GM19328 (cell line): Measurements from ENCODE around the gene BCOR.

Experiments used
- ATAC-seq: cut with Tn5 transposase; IDR thresholded peaks from one replicate; pipeline ENCODE4 v1.9.1; 2021; ENCODE audit warnings: mild to moderate bottlenecking, moderate library complexity; ENCODE audit not compliant: unreplicated experiment

Gene BCOR

DNA sequence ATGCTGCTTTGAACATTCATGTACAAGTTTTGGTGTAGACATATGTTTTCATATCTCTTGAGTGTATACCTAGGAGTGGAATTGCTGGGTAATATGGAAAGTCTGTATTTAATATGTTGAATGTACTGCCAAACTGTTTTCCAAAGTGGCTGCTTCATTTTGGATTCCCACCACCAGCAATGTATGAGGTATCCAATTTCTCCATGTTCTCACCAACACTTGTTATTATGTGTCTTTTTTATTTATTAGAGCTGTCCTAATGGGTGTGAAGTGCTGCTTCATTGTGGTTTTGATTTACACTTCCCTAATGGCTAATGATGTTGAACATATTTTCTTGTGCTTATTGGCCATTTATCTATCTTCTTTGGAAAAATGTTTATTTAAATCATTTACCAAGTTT, 60.4 kb downstream of the BCOR start:
- ATAC-seq: no peak

DNA sequence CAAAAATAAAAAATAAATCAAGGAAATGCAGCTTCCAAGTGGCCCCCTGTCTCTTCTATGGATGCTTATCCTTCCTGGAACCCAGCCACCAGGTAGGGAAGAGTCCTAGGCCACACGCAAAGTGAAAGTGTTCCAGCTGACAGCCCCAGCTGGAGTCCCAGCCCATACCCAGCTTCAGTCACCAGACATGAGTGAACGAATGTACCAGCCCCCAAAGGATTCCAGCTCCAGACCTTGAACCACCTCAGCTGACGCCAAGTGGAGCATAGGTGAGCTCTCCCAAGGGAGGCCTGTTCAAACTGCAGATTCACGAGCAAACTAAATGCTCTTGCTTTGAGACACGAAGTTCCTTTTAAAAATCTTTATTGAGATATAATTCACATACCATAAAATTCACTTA, 62.0 kb downstream of the BCOR start:
- no peak for ATAC-seq

DNA sequence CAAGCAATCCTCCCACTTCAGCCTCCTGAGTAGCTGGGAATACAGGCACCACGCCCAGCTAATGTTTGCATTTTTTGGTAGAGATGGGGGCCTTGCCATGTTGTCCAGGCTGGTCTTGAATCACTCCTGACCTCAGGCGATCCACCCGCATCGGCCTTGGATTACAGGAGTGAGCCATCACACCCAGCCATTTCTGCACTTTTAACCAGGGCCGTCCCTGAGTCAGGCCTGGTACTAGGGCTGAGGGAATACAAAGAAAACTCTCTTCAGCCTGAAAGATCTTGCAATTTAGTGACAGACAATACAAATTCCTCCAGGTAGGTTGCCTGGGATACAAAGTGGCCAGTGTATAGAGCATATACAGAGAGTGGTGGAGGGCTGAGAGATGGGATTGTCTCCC, 65.8 kb downstream of the BCOR start:
- no peak for ATAC-seq

DNA sequence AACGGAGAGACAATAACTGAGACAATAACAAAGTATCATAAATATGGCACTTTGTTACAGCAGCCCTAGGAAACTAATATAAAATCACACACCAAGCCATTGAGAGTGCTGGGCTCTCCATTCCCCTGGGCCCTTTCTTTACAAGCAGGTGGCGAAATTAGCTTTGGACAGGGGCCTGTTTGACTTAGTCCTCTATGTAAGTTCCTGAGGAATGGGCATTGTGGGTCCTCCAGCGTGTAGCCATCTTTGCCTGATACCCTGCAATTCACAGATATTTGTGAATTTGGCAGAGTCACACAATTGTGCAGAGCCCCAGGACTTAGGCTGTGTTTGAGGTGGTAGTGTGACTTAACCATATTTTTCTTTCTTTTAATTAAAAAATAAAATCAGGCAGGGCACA, 67.6 kb downstream of the BCOR start:
- ATAC-seq: no peak

DNA sequence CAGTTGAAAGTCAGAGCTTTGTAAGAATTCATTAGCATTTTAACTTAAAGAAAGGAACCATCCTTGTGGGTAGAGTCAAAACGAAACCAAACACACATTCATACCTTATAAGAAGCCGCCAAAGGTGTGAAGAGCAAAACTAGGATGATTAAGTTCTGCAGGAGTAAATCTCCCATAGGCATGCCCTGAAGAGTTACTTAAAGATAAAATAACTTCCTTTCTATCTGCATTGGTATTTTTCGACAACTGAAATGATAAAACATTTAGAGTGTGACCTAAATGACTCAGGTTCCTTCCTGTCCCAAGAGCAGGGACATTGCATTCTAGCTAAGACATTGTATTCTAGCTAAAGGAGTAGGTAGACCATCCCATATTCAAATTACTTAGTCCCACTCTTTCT, 75.3 kb downstream of the BCOR start:
- ATAC-seq: no peak

DNA sequence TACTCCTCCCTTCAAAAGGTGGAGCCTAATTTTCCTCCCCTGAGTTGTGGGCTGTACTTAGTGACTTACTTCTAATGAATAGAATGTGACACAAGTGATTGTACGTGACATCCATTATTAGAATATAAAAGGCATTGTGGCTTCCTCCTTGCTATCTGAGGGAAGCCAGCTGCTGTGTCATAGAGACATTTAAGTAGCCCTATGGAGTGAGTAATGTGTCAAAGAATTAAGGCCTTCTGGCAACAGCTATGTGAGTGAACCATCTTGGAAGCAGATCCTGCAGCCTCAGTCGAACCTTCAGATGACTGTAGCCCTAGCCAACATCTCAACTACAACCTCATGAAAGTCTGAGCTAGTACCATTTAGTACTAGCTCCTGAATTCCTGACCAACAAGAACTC, 76.1 kb downstream of the BCOR start:
- ATAC-seq: no peak

DNA sequence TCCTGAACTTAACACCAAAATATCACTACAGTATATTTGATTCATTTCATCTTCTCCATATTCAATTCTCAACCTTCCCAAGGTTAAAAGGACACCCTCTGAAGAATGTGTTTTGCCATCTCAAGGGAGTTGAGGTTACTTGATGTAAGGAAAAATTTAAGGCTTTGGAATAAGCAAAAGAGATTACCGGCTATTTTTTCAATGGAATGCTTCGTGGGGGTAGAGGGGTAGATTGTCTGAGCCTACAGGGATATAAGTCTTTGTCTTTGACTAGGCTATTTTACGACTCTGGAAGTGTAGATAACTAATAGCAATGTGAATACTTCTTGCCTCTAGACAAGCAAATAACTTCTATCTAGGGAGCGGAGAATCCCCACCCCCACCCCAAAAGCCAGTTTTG, 78.2 kb downstream of the BCOR start:
- ATAC-seq: no peak

DNA sequence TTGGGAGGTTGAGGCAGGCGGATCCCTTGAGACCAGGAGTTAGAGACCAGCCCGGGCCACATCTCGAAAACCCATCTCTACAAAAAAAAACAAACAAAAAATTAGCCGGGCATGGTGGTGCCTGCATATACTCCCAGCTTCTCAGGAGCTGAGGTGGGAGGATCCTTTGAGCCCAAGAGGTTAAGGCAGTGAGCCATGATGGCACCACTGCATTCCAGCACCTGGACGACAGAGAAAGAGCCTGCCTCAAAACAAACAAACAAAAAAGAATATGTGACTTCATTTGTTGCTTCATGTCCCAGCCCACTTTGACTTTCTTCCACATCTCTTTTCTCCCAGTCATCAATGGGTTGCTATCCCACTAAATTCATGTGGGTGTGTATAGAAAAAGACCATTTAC, 79.7 kb downstream of the BCOR start:
- no peak for ATAC-seq

DNA sequence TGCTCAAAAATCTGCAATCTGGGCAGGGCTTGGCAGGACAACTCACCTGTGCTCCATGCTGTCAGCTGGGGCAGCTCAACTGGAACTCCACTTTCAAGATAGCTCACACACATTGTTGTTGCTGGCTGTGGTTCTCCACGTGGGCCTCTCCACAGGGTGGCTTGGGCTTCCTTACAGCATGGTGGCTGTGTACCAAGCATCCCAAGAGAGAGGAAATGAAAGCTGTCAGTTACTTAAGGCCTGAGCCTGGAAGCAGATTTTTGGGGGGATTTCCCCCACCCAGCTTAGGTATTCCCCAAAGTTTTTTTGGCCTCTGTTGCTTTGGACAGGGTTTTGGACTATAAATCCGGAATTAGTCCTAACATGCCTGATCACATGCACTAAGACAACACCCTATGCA, 81.0 kb downstream of the BCOR start:
- ATAC-seq: no peak

DNA sequence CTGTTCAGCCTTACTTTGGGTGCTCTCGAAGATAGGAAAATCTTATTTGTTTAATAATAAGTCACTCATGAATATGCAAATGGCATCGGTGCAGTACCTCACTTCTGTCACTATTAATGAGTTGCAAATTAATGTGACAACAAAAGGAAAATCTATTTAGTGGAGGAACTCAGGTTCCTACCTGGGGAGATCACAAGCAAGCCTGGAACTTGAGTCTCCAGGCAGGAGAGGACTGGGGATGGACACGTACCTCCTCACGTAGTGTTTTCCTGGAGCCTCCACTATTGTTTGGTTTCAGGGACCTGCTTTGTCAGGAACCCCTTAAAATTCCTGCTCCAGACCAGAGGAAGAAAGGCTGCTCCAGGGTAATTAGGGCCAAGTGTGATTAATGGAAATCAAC, 82.1 kb downstream of the BCOR start:
- ATAC-seq: no peak

DNA sequence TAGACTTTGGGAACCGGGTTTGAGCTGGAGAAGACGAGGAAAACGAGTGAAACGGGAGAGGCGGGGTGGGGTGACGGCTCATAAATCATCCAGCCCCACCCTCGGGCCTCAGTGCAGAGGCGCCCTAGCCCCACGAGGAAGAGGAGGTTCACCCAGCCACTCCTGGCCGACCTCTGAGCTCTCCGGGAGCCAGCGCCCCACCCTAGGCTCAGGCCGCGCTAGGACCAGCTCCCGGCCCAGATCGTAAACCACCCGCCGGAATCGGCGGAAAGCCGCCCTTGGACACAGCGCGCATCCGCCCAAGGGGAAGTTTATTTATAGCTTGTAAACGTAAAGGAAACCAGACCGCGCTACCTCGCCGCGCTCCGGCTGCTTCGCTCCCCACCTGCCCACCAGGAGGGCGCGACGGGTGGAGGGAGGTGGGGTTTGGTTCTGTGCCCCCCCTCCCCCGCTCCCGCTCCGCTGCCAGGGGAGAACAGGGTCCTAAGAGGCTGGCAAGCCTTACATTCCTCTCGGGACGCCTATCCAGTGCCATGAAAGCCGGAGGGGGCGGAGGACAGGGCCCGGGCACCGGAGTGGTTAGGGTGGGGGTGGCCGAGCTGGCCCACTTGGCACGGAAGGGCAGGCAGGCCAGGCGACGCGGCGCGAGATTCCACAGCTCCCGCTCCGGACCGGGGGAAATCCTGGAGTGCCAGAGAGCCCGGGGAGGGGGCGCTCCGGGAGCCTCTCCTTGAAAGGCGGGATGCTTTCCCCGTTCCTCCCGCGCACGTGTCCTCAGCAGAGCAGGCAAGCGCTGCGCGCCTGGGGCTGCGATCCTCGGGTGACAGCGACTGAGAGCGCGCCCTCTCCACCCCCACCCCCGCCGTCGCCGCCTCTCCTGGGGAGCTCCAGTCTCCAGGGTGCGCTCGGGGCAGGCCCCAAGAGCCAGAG, 84.2 kb downstream of the BCOR start:
- no peak for ATAC-seq

DNA sequence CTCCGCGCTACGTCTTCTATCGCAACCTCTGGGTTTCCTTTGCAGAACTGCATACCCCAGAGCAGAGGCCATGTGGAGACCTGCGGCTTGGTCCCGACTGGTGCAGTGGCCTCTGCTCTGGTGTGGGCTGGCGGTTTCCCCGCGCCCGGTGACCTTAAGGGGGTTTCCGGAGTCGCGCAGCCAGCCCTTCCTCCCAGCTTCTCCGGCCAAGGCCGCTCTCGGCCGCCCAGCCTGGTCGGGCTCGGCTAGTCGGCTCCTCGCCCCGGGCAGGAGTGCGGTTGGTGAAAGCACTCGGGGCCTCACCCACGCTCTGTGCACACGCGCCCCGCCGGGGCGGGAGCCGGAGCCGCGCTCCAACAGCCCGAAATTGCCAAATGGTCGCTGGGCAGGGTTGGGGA, 84.9 kb downstream of the BCOR start:
- no peak for ATAC-seq

DNA sequence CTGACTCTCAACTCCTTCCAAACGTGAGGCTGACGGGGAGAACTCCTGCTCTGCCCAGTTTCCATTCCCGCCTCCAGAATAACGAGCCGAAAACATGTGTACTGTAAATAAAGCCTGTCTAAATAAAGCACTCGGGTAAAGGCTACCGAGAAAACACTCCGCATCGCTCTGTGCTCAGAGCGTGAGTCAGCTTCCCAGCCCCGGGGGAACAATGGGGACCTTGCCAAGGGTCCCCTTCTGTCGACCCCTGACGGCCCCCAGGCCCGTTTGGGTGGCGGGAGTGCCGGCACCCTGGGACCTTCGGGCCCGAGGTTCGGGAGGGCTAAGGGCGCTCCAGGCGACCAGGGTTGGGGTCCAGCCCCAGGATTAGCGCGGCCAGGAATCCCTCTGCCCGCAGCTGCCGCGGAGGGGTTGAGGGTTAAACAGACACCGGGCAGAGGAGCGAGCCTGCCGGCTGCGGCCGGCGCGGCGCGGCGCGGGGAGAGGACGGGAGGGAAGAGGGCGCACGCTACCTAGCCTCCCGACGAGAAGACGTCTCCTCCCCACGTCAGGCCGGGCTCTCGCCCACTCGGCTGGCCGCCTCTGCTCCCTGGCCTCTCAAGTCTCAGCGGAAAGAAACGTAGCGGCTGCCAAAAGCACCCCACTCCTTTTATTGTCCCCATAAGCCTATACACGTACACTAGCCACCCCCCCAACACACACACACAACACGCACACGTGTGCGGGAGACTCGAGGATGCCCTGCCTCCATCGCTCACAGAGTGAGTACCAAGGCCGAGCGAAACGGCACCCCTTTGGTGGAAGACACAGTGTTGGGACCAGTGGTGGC, 85.5 kb downstream of the BCOR start:
- ATAC-seq: no peak

DNA sequence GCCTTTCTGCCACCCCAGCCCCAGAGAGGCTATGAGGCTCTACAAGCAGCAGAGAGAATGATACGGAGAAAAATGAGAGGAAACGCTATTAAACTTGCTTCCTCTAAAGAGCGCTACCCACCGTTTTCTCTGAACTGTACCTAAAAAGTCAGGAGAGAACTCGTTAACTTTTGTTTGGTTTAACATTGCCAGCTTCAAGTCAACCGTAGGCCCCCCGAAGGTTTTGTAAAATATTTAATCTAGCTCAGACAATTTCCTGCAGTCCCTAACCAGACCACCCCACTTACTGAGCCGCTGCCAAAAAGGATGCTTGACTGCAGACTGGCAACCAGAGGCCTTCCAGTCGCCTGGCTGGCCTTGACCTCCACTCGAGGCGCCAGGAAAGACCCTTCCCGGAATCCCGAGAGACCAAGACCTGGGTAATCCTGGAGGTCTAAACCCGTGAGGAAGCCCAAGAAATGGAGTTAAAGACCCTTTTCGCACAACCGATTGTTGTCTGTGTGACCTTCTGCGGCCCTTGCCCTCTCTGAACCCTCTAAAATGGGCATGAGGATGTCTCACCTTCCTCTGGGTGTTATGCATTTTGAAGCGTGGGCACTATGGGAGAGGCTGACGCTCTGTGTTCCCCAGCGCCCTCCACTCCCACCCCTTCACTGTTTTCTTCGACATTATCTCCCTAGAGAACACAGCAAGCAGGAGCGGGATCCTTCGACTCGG, 86.3 kb downstream of the BCOR start:
- ATAC-seq: no peak

DNA sequence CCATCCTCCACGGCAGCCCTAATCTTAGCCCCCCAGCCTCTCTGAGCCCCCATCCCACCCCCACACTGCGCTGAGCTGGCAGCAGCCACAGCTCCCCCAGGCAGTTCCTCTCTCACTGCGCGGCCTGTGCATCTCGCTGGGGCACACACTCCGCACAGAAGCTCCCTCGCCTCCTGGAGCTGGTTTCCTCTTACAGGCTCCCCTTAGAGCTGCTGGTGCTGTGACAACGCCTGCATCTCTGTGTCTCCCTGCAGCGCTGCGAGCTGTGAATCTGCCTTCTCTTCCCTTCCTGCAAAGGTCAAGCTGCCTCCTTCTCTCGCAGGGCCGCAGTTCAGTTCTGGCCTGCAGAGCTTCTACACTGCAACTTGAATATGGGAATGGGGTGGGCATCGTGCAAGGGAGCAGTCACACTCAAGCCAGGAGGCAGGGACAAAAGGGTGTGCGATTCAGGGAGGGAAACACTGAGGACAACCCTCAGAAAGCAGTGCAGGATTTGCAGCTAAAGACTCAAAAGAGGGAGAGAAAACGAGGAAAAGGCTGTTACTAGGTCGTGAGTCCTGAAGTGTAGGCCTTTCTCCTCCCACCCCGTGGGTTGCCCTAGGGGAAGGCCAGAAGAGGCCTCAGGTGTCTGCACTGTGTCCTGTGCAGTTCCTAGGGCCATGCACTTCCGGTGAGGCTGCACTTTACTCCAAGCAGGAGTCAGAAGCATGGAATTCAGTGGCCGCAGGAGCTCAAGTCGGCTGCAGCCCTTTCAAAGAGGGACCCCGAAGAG, 87.0 kb downstream of the BCOR start:
- ATAC-seq: no peak

DNA sequence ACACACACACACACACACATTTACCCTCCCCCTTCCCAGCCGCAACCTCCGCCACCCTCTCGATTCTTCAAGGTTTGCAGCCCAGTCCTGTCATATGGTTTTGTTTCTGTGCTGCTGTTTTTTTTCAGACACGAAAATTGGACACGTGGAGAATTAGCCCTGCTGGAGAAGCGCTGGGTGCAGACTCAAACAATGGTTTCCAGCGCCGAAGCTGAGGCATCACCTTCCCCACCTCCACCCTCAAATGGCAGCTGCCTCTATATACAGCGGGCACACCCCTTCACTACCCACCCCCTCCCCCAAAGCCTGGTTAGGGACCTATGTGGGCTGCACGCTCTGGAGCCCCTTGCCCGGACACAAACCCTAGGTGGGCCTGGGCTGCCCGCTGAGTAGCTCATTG, 87.9 kb downstream of the BCOR start:
- no peak for ATAC-seq

DNA sequence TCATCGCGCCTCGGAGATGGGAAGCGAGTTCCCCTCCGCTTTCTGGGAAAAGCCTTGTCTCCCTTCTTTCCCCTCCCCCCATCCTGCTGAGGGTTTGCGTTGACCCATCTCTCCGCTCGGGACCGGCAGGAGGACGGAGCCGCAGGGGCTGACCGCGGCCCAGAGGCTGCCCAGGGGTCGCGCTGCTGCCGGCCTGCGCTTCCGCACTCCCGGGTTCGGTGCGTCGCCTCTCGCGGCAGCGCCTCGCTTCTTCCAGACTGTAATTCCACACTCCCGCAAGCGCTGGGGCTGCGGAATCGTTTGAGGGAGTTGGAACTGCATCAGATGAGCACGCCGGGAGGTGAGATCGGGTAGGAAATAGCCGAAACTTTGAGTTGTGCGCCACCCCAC, 88.3 kb downstream of the BCOR start:
- ATAC-seq: no peak

DNA sequence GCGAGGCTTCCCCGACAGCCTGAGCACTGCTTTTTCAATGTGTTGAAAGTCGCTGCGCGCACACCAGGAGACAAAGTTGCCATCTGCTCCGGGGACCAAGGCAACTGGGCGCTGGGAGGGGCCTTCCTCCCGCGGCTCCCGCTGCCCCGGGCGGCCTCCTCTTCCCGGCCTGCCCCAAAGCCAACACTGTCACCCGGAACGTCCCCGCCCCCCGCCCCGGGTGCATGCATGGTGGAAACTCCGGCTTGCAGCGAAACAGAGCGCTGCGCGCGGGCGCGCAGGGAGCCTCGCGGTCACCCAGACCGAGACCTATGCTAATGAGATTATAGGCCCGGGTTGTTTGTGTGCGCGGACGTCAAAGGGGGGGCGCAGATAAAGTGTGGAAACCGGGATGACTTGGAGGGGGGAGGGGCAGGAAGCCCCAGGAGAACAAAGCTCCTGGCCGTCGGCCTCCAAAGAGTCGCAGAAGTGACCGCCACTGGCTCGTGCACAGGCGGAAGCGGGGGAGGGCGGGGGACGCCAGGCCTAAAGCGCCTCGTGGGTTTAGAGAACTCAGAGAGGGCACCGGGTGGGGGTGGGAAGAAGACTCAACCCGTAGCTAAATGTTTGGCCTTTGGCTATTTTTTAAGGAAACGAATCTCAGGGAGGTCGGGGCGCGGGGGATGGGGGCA, 88.8 kb downstream of the BCOR start:
- ATAC-seq: no peak

DNA sequence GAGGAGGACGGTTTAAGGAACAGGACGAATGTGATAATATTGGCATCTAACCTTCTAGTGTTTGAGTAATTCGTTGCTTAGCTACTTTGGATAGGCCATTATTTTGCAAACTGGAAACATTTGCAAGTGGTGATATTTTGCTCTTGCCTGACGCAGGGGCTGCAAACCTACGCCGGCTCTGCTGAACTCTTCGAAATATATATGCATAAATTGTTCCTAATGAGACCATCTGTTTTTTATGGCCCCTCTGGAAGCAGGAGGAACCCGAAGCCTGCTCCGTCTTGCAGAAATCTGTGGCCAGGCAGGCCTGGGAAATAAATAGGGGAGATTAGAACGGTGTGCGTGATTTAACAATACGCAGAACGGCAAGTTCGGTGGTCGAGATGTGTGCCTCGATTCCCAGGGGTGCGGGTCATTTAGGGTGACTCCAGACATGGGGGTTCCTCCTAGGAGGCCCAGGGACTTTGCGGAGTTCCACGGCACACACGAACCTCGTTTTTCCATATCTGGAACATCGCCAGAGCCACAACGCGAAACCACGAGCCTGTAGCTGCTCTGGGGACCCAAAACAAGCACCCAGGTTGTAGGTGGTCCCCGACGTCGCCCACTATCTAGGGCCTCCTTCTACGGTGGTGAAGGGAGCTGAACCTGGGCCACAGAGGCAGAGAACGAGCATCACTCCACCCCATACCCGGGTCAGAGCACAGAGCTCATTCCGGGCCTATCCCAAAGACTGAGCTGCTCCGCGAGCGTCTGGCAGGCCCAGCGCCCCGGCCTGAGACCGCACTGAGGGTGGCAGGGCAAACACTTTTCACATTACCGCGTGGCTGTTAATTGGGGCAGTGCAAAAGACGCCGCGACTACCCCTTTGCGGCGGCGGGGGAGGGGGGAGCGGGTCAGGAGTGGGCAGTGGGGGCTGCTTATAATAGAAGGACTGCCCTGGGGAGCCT, 89.7 kb downstream of the BCOR start:
- no peak for ATAC-seq
